Mesodermal cell (in vitro differentiated cells): ENCODE measurements around the gene ZNF567.

Experiments used
- H3K27ac ChIP-seq: 2 replicates; pipeline ENCODE4 v1.7.0; 2013; ENCODE audit warnings: mild to moderate bottlenecking, low read depth, low read length, moderate library complexity; ENCODE audit not compliant: severe bottlenecking
- H3K36me3 ChIP-seq: 2 replicates; pipeline ENCODE4 v1.7.1; 2013; ENCODE audit warnings: mild to moderate bottlenecking, low read length, moderate library complexity; ENCODE audit not compliant: control insufficient read depth, insufficient read depth
- H3K4me1 ChIP-seq: one replicate; pipeline ENCODE4 v1.7.1; 2013; ENCODE audit warnings: mild to moderate bottlenecking, low read length; ENCODE audit not compliant: insufficient read depth, control insufficient read depth, poor library complexity, severe bottlenecking
- H3K4me3 ChIP-seq: 2 replicates; pipeline ENCODE4 v1.7.0; 2013; ENCODE audit warnings: low read length, control low read depth, mild to moderate bottlenecking; ENCODE audit not compliant: insufficient read depth, poor library complexity, severe bottlenecking; ENCODE audit errors: extremely low read depth
- H3K9me3 ChIP-seq: 2 replicates; pipeline ENCODE4 v1.7.1; 2013; ENCODE audit warnings: mild to moderate bottlenecking, low read length, moderate library complexity; ENCODE audit not compliant: control insufficient read depth
- WGBS, 2 experiments: methylation state at CpG; one replicate each; pipeline ENCODE4 v1.1.5; 2013; ENCODE audit warnings: missing lambda C conversion rate in 2 of 2; ENCODE audit not compliant: insufficient coverage in 2 of 2; 5-methylcytosine and 5-hydroxymethylcytosine counted together

The ZNF567 gene

GRCh38 chr19:36750066-36750691 is 62.8 kb downstream of the ZNF567 start:
- WGBS, 2 experiments: 86 to 100% methylated on average over 1 of the region's 4 CpGs
- H3K9me3 ChIP-seq: peaks cover 85% of the 10 kb centered on the region
- no peak overlapping the region for H3K27ac ChIP-seq
- no peak overlapping the region for H3K4me3 ChIP-seq
- H3K4me1 ChIP-seq: no peaks in the 10 kb centered on the region
- H3K36me3 ChIP-seq: peaks cover 94% of the 10 kb centered on the region
